Astrocyte (in vitro differentiated cells and primary cell): ENCODE data around the gene MCTP2.

Source experiments
- CTCF ChIP-seq: IDR thresholded peaks from 2 replicates; pipeline ENCODE4 v1.5.1; 2011; ENCODE audit warnings: low read depth, mild to moderate bottlenecking, inconsistent platforms, low read length, moderate library complexity; ENCODE audit not compliant: insufficient read depth
- EZH2 ChIP-seq: IDR thresholded peaks from 2 replicates; pipeline ENCODE4 v1.6.1; 2012; ENCODE audit warnings: mild to moderate bottlenecking, low read length, inconsistent platforms; ENCODE audit not compliant: insufficient read depth

DNA sequence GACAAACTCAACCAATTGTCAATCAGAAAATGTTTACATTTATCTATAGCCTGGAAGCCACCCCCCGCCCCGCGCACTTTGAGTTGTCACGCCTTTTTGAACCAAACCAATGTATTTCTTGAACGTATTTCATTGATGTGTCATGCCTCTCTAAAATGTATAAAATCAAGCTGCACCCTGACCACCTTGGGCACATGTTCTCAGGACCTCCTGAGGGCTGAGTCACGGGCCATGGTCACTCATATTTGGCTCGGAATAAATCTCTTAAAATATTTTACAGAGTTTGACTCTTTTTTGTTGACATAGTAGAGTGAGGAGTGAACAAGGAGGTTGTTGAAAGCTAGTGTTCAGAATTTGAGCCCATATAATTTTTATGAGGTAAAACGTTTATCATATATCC, 6.5 kb downstream of the MCTP2 start:
- TF ChIP-seq CTCF (no peak), EZH2 (no peak)
